HG03196 (cell line): Measurements from ENCODE around the gene MRC2.

Experiments
- ATAC-seq: cut with Tn5 transposase; IDR thresholded peaks from one replicate; pipeline ENCODE4 v1.9.1; 2021; ENCODE audit not compliant: unreplicated experiment

MRC2 gene

GRCh38 chr17:62717889-62718288, 90.4 kb downstream of the MRC2 start:
- no peak for ATAC-seq

GRCh38 chr17:62718429-62718828, 91.0 kb downstream of the MRC2 start:
- ATAC-seq = no peak

- ATAC-seq = no peak
These were observed 92.1 kb downstream of the MRC2 start for GRCh38 chr17:62719586-62719985.

- ATAC-seq = no peak
These were observed 92.8 kb downstream of the MRC2 start for GRCh38 chr17:62720126-62720850.

- ATAC-seq = no peak
These were observed 95.2 kb downstream of the MRC2 start for GRCh38 chr17:62722625-62723024.

- no peak for ATAC-seq
These were observed 96.4 kb downstream of the MRC2 start for GRCh38 chr17:62723842-62724241.

GRCh38 chr17:62724398-62725146, 97.1 kb downstream of the MRC2 start:
- peak; percentile 89 for ATAC-seq

- no peak for ATAC-seq
These were observed 98.3 kb downstream of the MRC2 start for GRCh38 chr17:62725791-62726249.

GRCh38 chr17:62727916-62728672, 100.6 kb downstream of the MRC2 start:
- ATAC-seq = no peak

- ATAC-seq = no peak
These were observed 104.7 kb downstream of the MRC2 start for GRCh38 chr17:62732125-62732524.

- ATAC-seq = no peak
These were observed 107.7 kb downstream of the MRC2 start for GRCh38 chr17:62735044-62735651.

- no peak for ATAC-seq
These were observed 110.0 kb downstream of the MRC2 start for GRCh38 chr17:62737513-62737912.

GRCh38 chr17:62738281-62738680, 110.8 kb downstream of the MRC2 start:
- ATAC-seq = no peak

- no peak for ATAC-seq
These were observed 112.3 kb downstream of the MRC2 start for GRCh38 chr17:62739645-62740388.

- ATAC-seq = no peak
These were observed 113.8 kb downstream of the MRC2 start for GRCh38 chr17:62741290-62741689.
